GM12874 (cell line): ENCODE results near the gene EPG5.

ENCODE experiments used
- CTCF ChIP-seq: IDR thresholded peaks from 2 replicates; pipeline ENCODE4 v1.5.1; 2011; ENCODE audit warnings: low read depth, mild to moderate bottlenecking, control low read depth, low read length, moderate library complexity; ENCODE audit not compliant: insufficient read depth

EPG5 gene, protein sequence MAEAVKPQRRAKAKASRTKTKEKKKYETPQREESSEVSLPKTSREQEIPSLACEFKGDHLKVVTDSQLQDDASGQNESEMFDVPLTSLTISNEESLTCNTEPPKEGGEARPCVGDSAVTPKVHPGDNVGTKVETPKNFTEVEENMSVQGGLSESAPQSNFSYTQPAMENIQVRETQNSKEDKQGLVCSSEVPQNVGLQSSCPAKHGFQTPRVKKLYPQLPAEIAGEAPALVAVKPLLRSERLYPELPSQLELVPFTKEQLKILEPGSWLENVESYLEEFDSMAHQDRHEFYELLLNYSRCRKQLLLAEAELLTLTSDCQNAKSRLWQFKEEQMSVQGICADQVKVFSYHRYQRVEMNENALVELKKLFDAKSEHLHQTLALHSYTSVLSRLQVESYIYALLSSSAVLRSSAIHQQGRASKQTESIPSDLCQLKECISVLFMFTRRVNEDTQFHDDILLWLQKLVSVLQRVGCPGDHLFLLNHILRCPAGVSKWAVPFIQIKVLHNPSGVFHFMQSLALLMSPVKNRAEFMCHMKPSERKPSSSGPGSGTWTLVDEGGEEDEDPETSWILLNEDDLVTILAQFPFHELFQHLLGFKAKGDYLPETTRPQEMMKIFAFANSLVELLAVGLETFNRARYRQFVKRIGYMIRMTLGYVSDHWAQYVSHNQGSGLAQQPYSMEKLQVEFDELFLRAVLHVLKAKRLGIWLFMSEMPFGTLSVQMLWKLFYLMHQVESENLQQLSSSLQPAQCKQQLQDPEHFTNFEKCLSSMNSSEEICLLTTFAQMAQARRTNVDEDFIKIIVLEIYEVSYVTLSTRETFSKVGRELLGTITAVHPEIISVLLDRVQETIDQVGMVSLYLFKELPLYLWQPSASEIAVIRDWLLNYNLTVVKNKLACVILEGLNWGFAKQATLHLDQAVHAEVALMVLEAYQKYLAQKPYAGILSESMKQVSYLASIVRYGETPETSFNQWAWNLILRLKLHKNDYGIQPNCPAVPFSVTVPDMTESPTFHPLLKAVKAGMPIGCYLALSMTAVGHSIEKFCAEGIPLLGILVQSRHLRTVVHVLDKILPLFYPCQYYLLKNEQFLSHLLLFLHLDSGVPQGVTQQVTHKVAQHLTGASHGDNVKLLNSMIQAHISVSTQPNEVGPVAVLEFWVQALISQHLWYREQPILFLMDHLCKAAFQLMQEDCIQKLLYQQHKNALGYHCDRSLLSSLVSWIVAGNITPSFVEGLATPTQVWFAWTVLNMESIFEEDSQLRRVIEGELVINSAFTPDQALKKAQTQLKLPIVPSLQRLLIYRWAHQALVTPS (N-terminal part only)

DNA sequence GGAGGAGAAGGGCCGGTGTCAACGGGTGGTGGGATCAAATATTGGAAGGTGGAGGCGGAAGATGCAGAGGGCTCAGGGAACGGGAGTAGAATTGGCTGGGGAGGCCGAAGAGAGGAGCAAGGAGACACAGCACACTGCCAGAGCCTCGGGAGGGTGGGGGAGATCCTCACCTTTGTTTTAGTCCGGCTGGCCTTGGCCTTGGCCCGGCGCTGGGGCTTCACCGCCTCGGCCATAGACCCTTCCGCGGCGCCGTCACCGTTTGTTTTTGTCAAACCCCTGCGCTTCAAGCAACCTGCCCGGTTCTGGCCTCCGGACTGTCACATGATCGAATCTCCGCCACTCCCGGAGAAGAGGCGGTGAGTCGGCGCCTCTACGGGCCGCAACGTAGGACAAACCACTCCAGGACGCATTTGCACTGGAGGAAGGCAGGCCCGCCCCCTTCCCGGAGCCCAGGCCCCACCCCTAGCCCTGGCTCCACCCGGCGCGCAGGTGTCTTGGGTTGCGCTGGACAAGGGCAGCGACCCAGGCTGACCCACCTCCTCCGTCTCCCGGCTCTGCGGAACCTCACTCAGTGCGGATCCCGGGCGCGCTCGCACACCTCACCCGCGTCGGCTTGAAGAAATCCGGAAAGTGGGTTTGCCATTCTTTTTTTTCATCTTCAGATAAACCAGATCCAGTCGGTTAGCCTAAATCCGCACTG, at the start of gene EPG5:
EPG5 (minus strand) TSS at position 323 of the 700 bp plus-strand sequence; CDS start at position 233, 90 bp downstream.
- TF ChIP-seq CTCF = no peak

- TF ChIP-seq CTCF = no peak
Measured at GRCh38 chr18:46013484-46014189, 46.5 kb upstream of the EPG5 start.

GRCh38 chr18:46010676-46011075, 43.5 kb upstream of the EPG5 start:
- TF ChIP-seq CTCF = no peak

- TF ChIP-seq CTCF = no peak
Measured at GRCh38 chr18:46010050-46010449, 42.9 kb upstream of the EPG5 start.

- TF ChIP-seq CTCF = no peak
Measured at GRCh38 chr18:46009125-46009840, 42.2 kb upstream of the EPG5 start.

- no peak for TF ChIP-seq CTCF
Measured at GRCh38 chr18:46008531-46008930, 41.4 kb upstream of the EPG5 start.
